Mucosa of stomach (tissue), 1 donor: ENCODE data around the gene ANGPTL2.

Experiments
- H3K27me3 ChIP-seq: one replicate; pipeline ENCODE4 v1.7.0; 2013; ENCODE audit warnings: mild to moderate bottlenecking, low read length; ENCODE audit not compliant: control insufficient read depth, insufficient read depth
- H3K36me3 ChIP-seq: one replicate; pipeline ENCODE4 v1.7.0; 2013; ENCODE audit warnings: low read length; ENCODE audit not compliant: control insufficient read depth, insufficient read depth
- H3K4me1 ChIP-seq: one replicate; pipeline ENCODE4 v1.7.0; 2013; ENCODE audit warnings: mild to moderate bottlenecking, low read length; ENCODE audit not compliant: control insufficient read depth, insufficient read depth
- H3K4me3 ChIP-seq: one replicate; pipeline ENCODE4 v1.7.0; 2013; ENCODE audit warnings: low read length
- H3K9ac ChIP-seq: one replicate; pipeline ENCODE4 v1.7.0; 2013; ENCODE audit warnings: mild to moderate bottlenecking, low read length, moderate library complexity
- H3K9me3 ChIP-seq: one replicate; pipeline ENCODE4 v1.7.0; 2013; ENCODE audit warnings: mild to moderate bottlenecking, low read length, moderate library complexity; ENCODE audit not compliant: control insufficient read depth
- donor health status: Pancreatic carcinoma.

The ANGPTL2 gene

DNA sequence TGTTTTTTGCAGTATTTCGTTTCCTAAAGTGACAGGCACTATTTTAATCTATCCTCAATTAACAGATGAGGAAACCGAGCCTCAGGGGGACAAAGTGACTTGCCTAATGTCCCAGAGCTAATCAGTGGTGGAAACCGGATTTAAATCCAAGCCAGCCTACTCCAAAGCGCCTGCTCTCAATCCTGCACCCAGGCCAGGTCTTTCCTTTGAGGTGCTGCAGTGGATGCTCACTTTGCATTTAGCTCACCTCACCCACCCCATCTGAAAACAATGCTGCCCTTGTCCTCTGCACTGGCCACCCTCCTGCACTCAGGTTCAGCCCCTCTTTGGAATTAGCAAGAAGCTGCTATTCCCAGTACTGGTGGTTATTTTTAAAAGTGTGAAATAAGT, 16.0 kb downstream of the ANGPTL2 start:
- no peaks in the 10 kb centered on the region for H3K27me3 ChIP-seq
- no peaks in the 10 kb centered on the region for H3K9me3 ChIP-seq
- H3K9ac ChIP-seq = no peak overlapping the region
- H3K36me3 ChIP-seq = no peaks in the 10 kb centered on the region
- H3K4me3 ChIP-seq = no peak overlapping the region
- H3K4me1 ChIP-seq = peaks cover 14% of the 10 kb centered on the region

DNA sequence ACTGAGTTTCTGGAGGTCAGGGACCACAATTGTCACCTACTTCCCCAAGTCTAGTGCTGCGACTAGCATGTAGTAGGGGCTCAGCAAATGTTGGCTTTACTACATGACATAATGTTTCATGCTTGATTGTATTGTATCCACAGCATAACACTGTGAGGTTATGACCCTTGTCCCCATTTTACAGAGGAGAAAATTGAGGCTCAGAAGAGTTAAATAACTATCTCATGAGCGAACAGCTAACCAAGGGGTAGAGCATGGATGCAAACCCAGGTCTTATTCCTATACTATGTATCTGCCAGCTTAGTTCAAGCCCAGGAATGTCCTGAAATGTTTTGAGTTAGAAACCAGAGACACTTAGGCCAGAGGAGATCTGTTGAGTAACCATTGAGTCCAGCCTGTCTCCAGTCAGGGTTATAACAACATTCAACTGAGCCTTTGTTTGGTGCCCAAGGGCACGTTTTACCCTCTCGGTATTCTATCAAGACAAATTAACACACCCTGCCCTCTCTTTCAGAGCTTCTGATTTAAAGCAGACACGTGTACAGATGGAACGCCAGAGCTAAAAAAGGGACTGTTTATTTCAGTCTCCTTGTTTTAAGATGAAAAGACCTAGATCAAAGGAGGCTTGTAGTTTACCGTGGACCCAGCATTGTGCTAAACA, 16.5 kb downstream of the ANGPTL2 start:
- Histone ChIP-seq H3K9ac (no peak overlapping the region), H3K36me3 (no peaks in the 10 kb centered on the region), H3K4me1 (peaks cover 8% of the 10 kb centered on the region), H3K9me3 (no peaks in the 10 kb centered on the region), H3K27me3 (no peaks in the 10 kb centered on the region), H3K4me3 (no peak overlapping the region)

DNA sequence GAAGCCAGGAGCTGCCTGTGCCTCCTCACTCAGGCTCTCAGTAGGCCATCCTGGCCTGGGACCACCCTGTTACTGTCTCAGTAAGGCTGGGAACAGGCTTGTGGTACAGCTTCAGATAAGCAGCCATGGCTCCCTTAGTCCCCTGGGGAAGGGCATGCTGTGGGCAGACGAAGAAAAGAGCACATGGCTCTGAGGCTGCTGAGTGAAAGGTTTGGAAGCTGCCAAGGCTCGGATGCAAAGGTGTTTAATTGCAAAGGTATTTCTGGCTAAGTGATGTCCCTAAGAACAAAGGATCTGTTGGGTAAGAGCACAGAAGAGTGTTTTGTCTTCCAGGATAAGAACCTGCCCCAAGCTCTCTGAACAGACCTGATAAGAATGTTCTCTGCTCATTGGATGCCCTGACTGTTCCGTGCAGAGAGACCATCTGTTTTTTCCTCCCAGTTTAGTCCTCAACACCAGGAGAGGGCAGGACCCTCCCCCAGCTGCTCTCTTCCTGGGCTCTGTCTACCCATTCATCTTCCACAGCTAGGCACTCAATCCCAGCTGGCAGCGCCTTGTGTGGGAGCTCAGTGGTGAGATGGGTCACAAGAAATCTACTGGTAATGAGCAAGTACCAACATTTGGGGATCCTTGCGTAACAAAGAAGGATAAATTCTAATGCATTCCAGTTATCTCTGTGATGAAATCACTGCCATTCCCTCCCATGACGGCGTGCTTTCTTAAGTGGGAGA, 17.7 kb downstream of the ANGPTL2 start:
- Histone ChIP-seq H3K36me3 (no peaks in the 10 kb centered on the region), H3K9me3 (no peaks in the 10 kb centered on the region), H3K9ac (no peak overlapping the region), H3K4me1 (peaks cover 4% of the 10 kb centered on the region), H3K4me3 (no peak overlapping the region), H3K27me3 (no peaks in the 10 kb centered on the region)

DNA sequence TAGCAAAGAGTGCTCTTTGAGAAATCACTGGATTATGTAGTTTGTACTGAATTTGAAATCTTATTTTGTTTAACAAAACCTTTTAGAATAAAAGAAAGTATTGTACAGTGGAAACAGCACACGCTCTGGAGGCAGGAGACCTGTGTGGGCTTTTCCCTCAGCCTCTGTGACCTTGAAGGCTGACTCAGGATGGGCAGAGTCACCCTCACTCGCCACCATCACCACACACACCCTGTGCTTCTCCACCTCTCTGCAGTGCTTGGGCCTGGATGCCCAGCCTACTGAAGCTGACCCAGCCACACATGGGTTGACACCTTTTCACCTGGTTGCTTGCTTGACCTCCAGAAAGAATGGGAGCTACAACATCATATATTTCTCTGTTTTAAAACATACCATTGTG, 19.6 kb downstream of the ANGPTL2 start:
- Histone ChIP-seq H3K4me3 (no peak overlapping the region), H3K9ac (no peak overlapping the region), H3K36me3 (no peaks in the 10 kb centered on the region), H3K27me3 (no peaks in the 10 kb centered on the region), H3K4me1 (no peaks in the 10 kb centered on the region), H3K9me3 (no peaks in the 10 kb centered on the region)

DNA sequence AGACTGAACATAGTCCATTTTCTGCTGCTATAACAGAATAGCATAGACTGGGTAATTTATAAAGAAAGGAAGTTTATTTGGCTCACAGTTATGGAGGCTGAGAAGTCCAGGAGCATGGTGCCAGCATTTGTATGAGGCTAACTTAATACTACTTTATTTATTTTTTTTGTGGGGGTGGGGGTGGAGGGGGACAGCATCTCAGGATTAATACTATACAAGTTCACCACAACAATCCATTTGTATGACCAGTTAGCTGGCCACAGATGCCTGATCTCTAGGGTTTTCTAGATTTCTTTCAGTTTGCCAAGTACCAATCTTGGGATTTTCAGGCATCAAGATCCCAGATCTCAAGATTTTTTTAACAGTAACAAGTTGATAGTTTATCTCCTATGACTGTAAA, 20.3 kb downstream of the ANGPTL2 start:
- no peak overlapping the region for H3K4me3 ChIP-seq
- H3K9me3 ChIP-seq = no peaks in the 10 kb centered on the region
- H3K9ac ChIP-seq = no peak overlapping the region
- no peaks in the 10 kb centered on the region for H3K27me3 ChIP-seq
- no peaks in the 10 kb centered on the region for H3K4me1 ChIP-seq
- H3K36me3 ChIP-seq = no peaks in the 10 kb centered on the region

DNA sequence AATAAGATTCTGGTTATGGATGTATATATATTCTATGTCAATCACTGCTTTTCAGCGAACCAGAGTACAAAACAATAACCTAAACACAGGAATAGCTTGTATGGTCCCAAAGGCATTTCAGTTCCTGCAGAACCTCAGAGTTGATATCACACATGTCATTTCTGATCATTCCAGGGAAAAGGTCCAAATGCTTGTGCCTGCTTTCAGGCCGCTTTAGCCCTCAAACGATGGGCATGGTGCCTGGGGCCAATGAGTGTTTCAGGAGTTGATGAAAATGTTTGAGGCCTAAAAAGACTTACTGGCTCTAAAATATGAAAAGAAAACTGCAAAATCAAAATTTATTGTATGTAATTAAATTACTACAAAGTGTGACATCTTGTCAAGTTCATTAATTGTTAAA, 22.8 kb downstream of the ANGPTL2 start:
- Histone ChIP-seq H3K4me1 (peaks cover 11% of the 10 kb centered on the region), H3K9me3 (no peaks in the 10 kb centered on the region), H3K36me3 (no peaks in the 10 kb centered on the region), H3K9ac (no peak overlapping the region), H3K27me3 (no peaks in the 10 kb centered on the region), H3K4me3 (no peak overlapping the region)

DNA sequence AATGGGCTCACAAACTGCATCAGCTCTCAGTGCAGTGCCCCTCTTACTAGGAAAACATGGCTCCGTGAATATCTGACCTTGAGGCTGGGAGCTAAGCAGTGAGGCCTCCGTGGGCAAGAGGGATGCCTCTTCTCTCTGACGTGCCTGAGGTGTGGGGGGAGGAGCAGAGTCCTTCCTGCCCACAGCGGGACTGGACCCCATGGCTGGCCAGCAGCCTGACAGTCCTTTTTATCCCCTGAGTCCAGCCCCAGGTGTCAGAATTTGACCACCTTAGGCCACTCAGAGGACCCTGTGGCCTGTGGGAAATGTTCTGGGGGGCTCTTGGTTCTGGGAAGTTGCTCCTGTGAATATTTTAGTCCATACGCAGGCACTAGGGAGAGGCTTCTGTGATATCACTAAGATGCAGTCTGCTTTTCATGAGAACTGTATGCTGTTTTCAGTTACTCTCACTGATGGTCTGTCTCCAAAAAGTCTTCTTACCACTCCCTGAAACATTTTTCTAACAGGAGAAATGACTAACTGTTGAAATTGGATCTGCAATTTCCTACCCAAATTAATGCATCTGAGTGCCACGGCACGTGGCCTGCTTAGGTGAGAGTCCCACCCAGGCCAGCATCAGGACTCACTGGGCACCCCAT, 23.4 kb downstream of the ANGPTL2 start:
- Histone ChIP-seq H3K4me3 (no peak overlapping the region), H3K27me3 (no peaks in the 10 kb centered on the region), H3K9ac (no peak overlapping the region), H3K9me3 (no peaks in the 10 kb centered on the region), H3K36me3 (no peaks in the 10 kb centered on the region), H3K4me1 (peaks cover 11% of the 10 kb centered on the region)

DNA sequence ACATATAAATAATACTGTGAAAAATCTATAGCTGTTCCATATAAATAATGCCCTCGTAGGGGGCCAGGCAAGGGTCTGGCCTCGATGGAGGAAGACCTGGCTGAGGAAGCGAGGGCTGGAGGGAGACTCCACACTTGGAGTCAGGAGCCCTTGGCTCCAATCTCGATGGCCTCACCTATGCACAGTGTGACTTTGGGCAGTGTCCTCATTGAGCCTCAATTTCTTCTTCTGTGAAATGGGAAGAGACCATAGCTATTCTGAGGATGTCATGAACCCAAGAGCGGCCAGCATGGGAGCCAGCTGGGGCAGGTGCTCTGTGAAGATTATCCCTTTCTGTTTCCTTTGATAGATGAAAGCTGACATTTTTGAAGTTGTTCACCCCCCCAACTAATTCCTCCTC, 24.8 kb downstream of the ANGPTL2 start:
- H3K36me3 ChIP-seq = no peaks in the 10 kb centered on the region
- peaks cover 11% of the 10 kb centered on the region for H3K4me1 ChIP-seq

DNA sequence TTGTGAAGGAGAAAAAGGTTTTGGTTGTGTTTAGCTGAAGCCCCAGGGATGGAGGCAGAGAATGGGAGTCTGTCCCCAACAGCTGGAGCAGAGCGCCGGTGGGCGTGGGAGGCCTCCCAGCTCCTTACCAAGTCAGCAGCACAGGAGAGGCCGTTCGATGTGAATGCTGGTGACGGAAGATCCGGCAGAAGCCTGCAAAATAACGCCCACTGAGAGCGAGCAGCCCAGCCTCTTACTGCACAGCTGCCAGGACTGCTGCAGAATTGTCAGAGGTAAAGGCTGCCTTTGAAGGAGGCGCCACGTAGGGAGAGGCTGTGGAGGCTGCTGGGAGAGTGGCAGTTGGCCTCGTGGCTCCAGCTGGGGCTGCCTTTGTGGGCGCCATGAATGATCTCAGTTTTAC, 26.2 kb downstream of the ANGPTL2 start:
- H3K9ac ChIP-seq = no peak overlapping the region

More for the DNA sequence above, 24.8 kb downstream of the ANGPTL2 start:
- H3K4me3 ChIP-seq = no peak overlapping the region
- no peaks in the 10 kb centered on the region for H3K27me3 ChIP-seq
- no peak overlapping the region for H3K9ac ChIP-seq
- H3K9me3 ChIP-seq = no peaks in the 10 kb centered on the region

DNA sequence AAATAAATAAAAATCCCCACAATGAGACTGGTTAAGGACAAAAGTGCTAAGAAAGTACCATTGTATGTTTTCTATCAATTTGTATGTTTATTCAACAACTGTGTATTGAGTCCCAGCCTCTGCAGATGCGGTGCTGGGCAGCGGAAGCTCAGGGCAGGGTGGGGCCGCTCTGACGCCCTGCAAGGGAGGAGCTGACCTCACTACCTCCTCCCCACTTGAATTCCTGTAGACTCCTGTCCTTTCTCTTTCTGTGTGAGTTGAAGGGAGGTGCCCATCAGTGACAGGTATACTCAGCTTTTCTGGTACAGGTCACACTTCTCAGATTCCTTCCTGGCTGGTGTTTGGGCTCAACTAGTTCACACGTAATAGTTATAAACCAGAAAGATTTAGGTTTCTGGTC, 27.0 kb downstream of the ANGPTL2 start:
- H3K36me3 ChIP-seq = no peaks in the 10 kb centered on the region
- no peak overlapping the region for H3K4me3 ChIP-seq
- no peak overlapping the region for H3K9ac ChIP-seq

More for the DNA sequence above, 26.2 kb downstream of the ANGPTL2 start:
- H3K27me3 ChIP-seq = no peaks in the 10 kb centered on the region
- H3K4me1 ChIP-seq = peaks cover 11% of the 10 kb centered on the region
- no peak overlapping the region for H3K4me3 ChIP-seq
- no peaks in the 10 kb centered on the region for H3K36me3 ChIP-seq
- no peaks in the 10 kb centered on the region for H3K9me3 ChIP-seq

DNA sequence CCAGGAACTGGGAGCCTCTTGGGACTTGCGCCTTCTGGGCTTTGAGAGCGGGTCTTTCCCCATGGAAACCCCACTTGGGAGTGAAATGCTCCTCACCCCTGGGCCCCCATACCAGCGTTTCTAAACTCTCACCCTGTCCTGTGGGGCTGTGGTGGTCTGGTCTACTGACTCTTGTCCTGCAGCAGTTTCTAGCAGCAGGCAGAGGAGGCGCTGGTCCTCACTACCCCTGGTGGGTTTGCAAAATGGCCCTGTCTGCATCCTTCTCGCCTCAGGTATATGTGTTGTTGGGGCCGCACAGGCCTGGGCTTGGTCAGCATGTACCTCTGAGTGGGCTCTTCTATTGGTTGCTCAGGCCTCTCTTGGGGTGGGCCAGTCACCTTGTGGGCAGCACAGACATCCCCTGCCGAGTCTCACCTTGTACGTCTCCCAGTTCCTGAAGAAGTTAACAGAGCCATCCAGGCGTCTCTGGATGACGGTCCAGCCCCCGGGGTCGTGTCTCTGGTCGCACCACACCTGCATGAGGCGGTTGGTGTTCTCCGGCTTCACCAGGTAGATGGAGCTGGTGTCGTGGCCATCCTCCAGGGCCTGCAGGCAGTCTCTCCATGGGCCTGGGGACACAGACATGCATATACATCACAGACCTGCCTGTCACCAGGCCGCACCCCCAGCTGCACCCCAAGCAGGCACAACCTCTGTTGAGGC, 29.0 kb downstream of the ANGPTL2 start:
- Histone ChIP-seq H3K4me3 (no peak overlapping the region), H3K9me3 (no peaks in the 10 kb centered on the region), H3K9ac (no peak overlapping the region), H3K27me3 (no peaks in the 10 kb centered on the region), H3K36me3 (no peaks in the 10 kb centered on the region), H3K4me1 (peaks cover 21% of the 10 kb centered on the region)

More for the DNA sequence above, 27.0 kb downstream of the ANGPTL2 start:
- no peaks in the 10 kb centered on the region for H3K9me3 ChIP-seq
- no peaks in the 10 kb centered on the region for H3K27me3 ChIP-seq
- peaks cover 17% of the 10 kb centered on the region for H3K4me1 ChIP-seq
